ENCODE results near the gene TNXB.

DNA sequence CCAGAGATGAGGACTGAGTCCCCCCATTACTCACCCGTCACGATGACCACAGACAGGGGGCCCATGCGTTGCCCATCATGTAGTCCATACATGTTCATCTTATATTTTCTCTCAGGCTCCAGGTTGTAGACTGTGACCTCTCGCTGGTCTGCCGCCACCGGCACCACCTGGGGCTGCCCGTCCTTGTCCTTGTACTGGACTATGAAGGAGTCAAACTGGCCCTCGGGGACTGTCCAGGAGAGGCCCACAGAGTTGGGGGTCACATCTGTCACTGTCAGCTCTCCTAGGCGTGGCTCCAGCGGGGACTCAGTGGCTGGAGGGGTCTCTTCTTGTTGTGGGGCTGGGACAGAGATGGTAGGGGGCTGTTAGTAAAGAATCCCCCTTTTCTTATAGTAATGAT lies 35.5 kb downstream of the TNXB start:
- TF ChIP-seq, protein P1, sequence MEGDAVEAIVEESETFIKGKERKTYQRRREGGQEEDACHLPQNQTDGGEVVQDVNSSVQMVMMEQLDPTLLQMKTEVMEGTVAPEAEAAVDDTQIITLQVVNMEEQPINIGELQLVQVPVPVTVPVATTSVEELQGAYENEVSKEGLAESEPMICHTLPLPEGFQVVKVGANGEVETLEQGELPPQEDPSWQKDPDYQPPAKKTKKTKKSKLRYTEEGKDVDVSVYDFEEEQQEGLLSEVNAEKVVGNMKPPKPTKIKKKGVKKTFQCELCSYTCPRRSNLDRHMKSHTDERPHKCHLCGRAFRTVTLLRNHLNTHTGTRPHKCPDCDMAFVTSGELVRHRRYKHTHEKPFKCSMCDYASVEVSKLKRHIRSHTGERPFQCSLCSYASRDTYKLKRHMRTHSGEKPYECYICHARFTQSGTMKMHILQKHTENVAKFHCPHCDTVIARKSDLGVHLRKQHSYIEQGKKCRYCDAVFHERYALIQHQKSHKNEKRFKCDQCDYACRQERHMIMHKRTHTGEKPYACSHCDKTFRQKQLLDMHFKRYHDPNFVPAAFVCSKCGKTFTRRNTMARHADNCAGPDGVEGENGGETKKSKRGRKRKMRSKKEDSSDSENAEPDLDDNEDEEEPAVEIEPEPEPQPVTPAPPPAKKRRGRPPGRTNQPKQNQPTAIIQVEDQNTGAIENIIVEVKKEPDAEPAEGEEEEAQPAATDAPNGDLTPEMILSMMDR (conservative IDR thresholded peaks at IDR 0.05), result no peak
- no peak for TF ChIP-seq ZFX (IDR thresholded peaks at IDR 0.05)

Data from C4-2B (cell line).